Uterus (tissue), 4 donors: ENCODE results near the gene TGFBR3L. TPM values are rescaled to one million over a fixed set of nuclear protein-coding genes. Genes with fewer than 3 reads are reported as not detected.
A peak's percentile ranks its signal among the peaks of the same experiment; 100 is the strongest.
"Not testable (repeated sequence)": the region's sequence is repeated elsewhere in the genome, so short reads cannot be mapped to it uniquely, and the experiment has no call there.

Experiments used
- DNase-seq, 2 donors: peaks; one replicate each; pipeline ENCODE4 v3.0.0-alpha.2; 2019 to 2020
- H3K27ac ChIP-seq, 2 donors: fragments of 200-600 bp; sonication (generic); 1 replicate in 1 of 2; 2 replicates in 1 of 2; pipeline ENCODE4 v1.5.1; 2016 to 2018
- H3K27me3 ChIP-seq, 2 donors: fragments of 200-600 bp; sonication (generic); one replicate each; pipeline ENCODE4 v1.5.1; 2018 to 2019; ENCODE audit warnings: control low read depth in 1 of 2
- H3K36me3 ChIP-seq, 2 donors: fragments of 200-600 bp; sonication (generic); one replicate each; pipeline ENCODE4 v1.5.1; 2019; ENCODE audit warnings: control low read depth in 1 of 2
- H3K4me1 ChIP-seq, 2 donors: fragments of 200-600 bp; sonication (generic); one replicate each; pipeline ENCODE4 v1.5.1; 2018 to 2019; ENCODE audit warnings: control low read depth in 1 of 2
- H3K4me3 ChIP-seq, 2 donors: fragments of 200-600 bp; sonication (generic); 1 replicate in 1 of 2; 2 replicates in 1 of 2; pipeline ENCODE4 v1.5.1; 2018 to 2019; ENCODE audit warnings: mild to moderate bottlenecking in 1 of 2
- H3K9me3 ChIP-seq, 2 donors: fragments of 200-600 bp; sonication (generic); one replicate each; pipeline ENCODE4 v1.5.1; 2019; ENCODE audit warnings: control low read depth in 1 of 2
- CTCF ChIP-seq, 4 experiments: fragments of 200-600 bp in 2 of 4; fragments of 450-650 bp in 2 of 4; sonication (generic) in 2 of 4; IDR thresholded peaks; one replicate each; pipeline ENCODE4 v1.5.1; 2016 to 2019; ENCODE audit warnings: antibody characterized with exemption in 4 of 4, mild to moderate bottlenecking in 2 of 4, moderate library complexity in 1 of 4
- POLR2A ChIP-seq, 2 donors: fragments of 450-650 bp; IDR thresholded peaks; one replicate each; pipeline ENCODE4 v1.6.1; 2016; ENCODE audit warnings: antibody characterized with exemption in 2 of 2, mild to moderate bottlenecking in 1 of 2, moderate library complexity in 1 of 2
- intact Hi-C: fragments of 100-400 bp; cut with DNase I; formaldehyde crosslinking; loops from one replicate; pipeline ENCODE4 v1.15.1; 2023; ENCODE audit warnings: low total_unique reads
- total RNA-seq, 4 donors: library from RNA; depleted of rRNA in 3 of 4; stranded (reverse); fragments of >200 nt in 3 of 4; gene quantifications; one replicate each; pipeline versions ENCODE4 v1.1.0 to v1.2.4, GENCODE V29; 2014 to 2023
- donor health status: DM: yes; HTN: yes; CAD: no.

Gene TGFBR3L
- total RNA-seq, 4 donors from 2014 or later = 5.2 TPM; not detected in 3

GRCh38 chr19:7887408-7888144 is 27.1 kb upstream of the TGFBR3L start:
- Histone ChIP-seq H3K4me3 (no peak overlapping the region), H3K27ac (no peak overlapping the region), H3K9me3 (no peaks in the 10 kb centered on the region), H3K27me3 (no peaks in the 10 kb centered on the region), H3K36me3 (no peaks in the 10 kb centered on the region), H3K4me1 (no peaks in the 10 kb centered on the region)
- DNase-seq = no peak
- no peak for TF ChIP-seq CTCF (IDR thresholded peaks at IDR 0.05)
- no peak for TF ChIP-seq POLR2A (IDR thresholded peaks at IDR 0.05)
- intact Hi-C loops = no loop called here

GRCh38 chr19:7888145-7888825 is 26.3 kb upstream of the TGFBR3L start, which contains the start of gene LRRC8E:
LRRC8E (plus strand) TSS chr19:7888510; CDS start chr19:7895604, 7,094 bp downstream.
- TF ChIP-seq POLR2A (IDR thresholded peaks at IDR 0.05) = peak in 1 of 2 donors; percentile 15
- no peak for TF ChIP-seq CTCF (IDR thresholded peaks at IDR 0.05)
- Histone ChIP-seq H3K4me3 (no peak within 1 kb of the TSS), H3K36me3 (no peaks in the 10 kb centered on the region), H3K27ac (no peak within 1 kb of the TSS), H3K4me1 (no peaks in the 10 kb centered on the region), H3K27me3 (no peaks in the 10 kb centered on the region), H3K9me3 (no peaks in the 10 kb centered on the region)
- no peak for DNase-seq
- intact Hi-C loops = no loop called here

GRCh38 chr19:7888826-7889217 is 25.8 kb upstream of the TGFBR3L start:
- Histone ChIP-seq H3K4me1 (no peaks in the 10 kb centered on the region), H3K27me3 (no peaks in the 10 kb centered on the region), H3K4me3 (no peak overlapping the region), H3K36me3 (no peaks in the 10 kb centered on the region), H3K9me3 (no peaks in the 10 kb centered on the region), H3K27ac (no peak overlapping the region)
- TF ChIP-seq POLR2A (IDR thresholded peaks at IDR 0.05) = no peak
- TF ChIP-seq CTCF (IDR thresholded peaks at IDR 0.05) = no peak
- intact Hi-C loops = no loop called here
- no peak for DNase-seq

- intact Hi-C loops, H3K4me3 ChIP-seq, H3K27me3 ChIP-seq, H3K36me3 ChIP-seq, H3K4me1 ChIP-seq, H3K9me3 ChIP-seq, DNase-seq, H3K27ac ChIP-seq: not testable (repeated sequence)
Observed at GRCh38 chr19:7893362-7894101, 21.1 kb upstream of the TGFBR3L start.

- no peaks in the 10 kb centered on the region for H3K27me3 ChIP-seq
- TF ChIP-seq POLR2A (IDR thresholded peaks at IDR 0.05) (no peak), CTCF (IDR thresholded peaks at IDR 0.05) (no peak)
- DNase-seq = no peak
- H3K4me3 ChIP-seq = no peak overlapping the region
- no peaks in the 10 kb centered on the region for H3K4me1 ChIP-seq
- no peaks in the 10 kb centered on the region for H3K9me3 ChIP-seq
- intact Hi-C loops = no loop called here
- H3K36me3 ChIP-seq = no peaks in the 10 kb centered on the region
- H3K27ac ChIP-seq = no peak overlapping the region
Observed at GRCh38 chr19:7894612-7895309, 19.9 kb upstream of the TGFBR3L start.
